ENCODE data around the gene GPR84.

DNA sequence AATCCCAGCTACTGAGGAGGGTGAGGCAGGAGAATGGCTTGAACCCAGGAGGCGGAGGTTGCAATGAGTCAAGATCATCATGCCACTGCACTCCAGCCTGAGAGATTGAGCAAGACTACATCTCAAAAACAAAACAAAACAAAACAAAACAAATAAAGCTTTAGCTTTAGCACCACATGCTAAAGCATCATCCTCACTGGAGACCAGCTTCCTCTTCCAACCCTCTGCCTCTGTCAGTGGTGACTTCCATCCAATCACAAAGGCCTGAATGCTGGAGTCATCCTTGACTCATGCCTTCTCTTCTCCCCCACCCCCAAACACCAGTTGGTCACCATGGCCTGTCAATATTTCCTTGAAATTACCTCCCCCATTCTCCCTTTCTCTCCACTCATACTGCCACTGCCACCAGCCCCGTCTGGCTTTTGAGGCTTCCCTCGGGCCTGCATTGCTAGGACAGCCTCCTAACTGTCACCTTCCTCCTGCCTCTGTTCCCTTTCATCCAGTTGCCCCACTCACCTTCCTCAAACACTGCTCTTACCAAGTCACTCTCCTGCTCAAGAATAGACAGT, 18.8 kb upstream of the GPR84 start:
- TF ChIP-seq, protein P1, sequence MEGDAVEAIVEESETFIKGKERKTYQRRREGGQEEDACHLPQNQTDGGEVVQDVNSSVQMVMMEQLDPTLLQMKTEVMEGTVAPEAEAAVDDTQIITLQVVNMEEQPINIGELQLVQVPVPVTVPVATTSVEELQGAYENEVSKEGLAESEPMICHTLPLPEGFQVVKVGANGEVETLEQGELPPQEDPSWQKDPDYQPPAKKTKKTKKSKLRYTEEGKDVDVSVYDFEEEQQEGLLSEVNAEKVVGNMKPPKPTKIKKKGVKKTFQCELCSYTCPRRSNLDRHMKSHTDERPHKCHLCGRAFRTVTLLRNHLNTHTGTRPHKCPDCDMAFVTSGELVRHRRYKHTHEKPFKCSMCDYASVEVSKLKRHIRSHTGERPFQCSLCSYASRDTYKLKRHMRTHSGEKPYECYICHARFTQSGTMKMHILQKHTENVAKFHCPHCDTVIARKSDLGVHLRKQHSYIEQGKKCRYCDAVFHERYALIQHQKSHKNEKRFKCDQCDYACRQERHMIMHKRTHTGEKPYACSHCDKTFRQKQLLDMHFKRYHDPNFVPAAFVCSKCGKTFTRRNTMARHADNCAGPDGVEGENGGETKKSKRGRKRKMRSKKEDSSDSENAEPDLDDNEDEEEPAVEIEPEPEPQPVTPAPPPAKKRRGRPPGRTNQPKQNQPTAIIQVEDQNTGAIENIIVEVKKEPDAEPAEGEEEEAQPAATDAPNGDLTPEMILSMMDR (IDR thresholded peaks at IDR 0.05; ENCODE audit: extremely low read depth in 1 of 2, insufficient read depth in 1 of 2, low read depth in 1 of 2, low read length in 2 of 2), result no peak
- TF ChIP-seq POLR2AphosphoS5 (IDR thresholded peaks at IDR 0.05; ENCODE audit: insufficient read depth, low read depth, low read length) (no peak), POLR2A (IDR thresholded peaks at IDR 0.05; ENCODE audit: low read depth, low read length) (no peak), EZH2 (IDR thresholded peaks at IDR 0.05; ENCODE audit: borderline replicate concordance, low read depth, low read length, severe bottlenecking) (no peak), JUN (IDR thresholded peaks at IDR 0.05; ENCODE audit: borderline replicate concordance, insufficient read depth, insufficient read length, low read depth) (no peak), MYC (IDR thresholded peaks at IDR 0.05; ENCODE audit: low read depth, low read length) (no peak)
- TF ChIP-seq, protein P2, sequence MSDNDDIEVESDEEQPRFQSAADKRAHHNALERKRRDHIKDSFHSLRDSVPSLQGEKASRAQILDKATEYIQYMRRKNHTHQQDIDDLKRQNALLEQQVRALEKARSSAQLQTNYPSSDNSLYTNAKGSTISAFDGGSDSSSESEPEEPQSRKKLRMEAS (IDR thresholded peaks at IDR 0.05; ENCODE audit: insufficient read depth, insufficient read length), result no peak

Measured in endothelial cell of umbilical vein (primary cell).